Stimulated activated CD4-positive, alpha-beta T cell treated with anti-CD3 and anti-CD28 coated beads, Interleukin-12 subunit alpha, Interleukin-12 subunit beta, amount 100 ng/mL, for 4 hours (primary cell): ENCODE measurements around the gene DAPK1.
A peak's percentile ranks its signal among the peaks of the same experiment; 100 is the strongest.
"Not testable (repeated sequence)": the region's sequence is repeated elsewhere in the genome, so short reads cannot be mapped to it uniquely, and the experiment has no call there.

ENCODE experiments used
- DNase-seq: peaks from one replicate; pipeline ENCODE4 v3.0.0-alpha.2; 2020

Gene DAPK1

DNA sequence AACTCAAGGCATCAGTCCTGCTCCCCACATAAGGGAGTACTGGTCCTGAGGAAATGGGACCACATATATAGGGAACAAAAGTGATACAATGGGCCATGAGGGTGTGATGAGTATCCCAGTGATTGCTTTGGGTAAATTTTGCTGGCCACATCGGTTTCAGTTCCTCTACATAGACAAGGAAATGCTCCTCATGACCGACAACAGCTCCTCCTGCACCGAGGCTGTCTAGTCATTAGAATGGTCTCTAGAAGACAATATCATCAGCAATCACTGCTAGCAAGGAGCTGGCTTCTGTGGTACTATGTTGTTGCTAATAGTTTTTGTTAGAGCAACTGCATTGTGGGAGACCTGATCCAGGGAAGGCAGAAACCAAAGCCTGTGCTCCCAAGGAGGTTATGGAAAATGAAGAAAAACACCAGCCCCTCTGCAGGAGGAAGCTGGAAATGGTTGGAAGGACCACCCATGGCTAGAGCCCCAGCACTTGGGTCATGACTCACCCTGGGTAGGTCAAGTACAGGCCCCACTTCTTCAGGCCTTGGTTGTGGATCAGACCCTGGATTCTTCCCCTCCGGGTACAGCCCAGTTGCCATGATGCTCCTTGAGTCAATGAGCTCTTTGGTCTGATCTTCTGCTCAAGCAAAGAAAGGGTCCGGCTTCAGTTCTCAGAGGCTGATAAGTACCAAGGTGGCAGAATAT lies 224.9 kb downstream of the DAPK1 start:
- no peak for DNase-seq

- DNase-seq = no peak
Observed at GRCh38 chr9:87725356-87725899, 227.8 kb downstream of the DAPK1 start.

DNA sequence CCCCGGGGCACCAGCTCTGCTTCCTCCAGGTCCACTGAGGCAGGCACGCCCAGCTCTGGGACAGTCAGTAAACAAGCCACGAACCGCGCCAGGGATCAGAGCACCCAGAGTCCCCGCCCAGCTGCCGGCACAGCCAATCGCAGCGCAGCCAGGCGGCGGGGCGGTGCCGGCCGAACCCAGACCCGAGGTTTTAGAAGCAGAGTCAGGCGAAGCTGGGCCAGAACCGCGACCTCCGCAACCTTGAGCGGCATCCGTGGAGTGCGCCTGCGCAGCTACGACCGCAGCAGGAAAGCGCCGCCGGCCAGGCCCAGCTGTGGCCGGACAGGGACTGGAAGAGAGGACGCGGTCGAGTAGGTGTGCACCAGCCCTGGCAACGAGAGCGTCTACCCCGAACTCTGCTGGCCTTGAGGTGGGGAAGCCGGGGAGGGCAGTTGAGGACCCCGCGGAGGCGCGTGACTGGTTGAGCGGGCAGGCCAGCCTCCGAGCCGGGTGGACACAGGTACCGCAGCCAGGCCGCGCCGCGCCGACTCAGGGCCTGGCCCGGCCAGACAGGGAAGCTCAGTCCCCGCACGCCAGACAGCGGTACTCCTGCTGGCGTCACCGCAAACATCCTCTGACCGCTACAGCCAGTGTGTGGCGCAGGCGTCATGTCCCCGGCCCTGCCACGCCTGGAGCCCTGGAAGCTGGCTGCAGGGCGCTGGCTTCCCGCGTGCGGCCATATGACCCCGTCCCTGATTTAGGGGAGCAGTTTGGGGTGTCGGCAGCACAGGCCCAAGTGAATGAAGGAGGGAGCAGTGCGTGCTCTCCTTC lies 228.4 kb downstream of the DAPK1 start, which contains the start of gene CTSL:
Gene CTSL, plus strand, starts transcription at position 220 of the 810 bp plus-strand sequence. CDS start 1,485 bp downstream, outside the sequence.
- peak; percentile 62 for DNase-seq

DNA sequence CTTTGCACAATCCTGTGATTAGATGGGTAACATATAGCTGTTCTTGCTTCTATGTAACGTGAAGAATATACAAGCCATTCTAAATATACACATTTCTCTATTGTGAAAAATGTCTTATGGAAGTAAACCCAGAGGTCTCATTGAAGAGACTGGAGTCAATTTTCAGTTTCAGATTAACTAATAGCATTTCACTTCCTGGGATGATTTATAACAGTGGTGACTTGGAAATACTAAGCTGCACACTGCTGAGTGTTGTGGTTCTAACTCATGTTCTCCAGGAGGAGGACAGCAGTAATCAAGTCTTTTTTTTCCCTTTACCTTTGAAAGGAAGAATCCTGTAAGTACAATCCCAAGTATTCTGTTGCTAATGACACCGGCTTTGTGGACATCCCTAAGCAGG lies 231.6 kb downstream of the DAPK1 start:
- DNase-seq = no peak

GRCh38 chr9:87731321-87731720 lies 233.7 kb downstream of the DAPK1 start:
- DNase-seq = no peak

DNA sequence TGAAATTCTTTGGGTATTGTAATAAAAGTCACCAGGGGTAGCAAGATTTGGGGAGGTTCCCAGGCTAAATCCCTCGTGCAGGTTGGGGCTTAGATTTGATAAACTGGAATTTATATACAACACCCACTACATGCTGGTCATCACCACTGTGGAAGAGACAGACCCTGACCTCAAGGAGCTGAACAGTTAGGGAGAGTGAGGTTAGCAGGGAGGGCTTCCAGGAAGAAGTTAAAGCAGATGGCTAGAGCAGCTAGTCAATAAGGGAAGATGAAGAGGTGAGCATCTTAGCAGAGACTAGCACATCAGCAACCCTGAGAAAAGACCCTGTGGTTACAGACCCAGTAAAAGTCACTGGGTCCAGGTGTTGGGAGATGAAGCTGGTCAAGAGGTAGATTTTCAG lies 234.7 kb downstream of the DAPK1 start:
- DNase-seq = no peak

DNA sequence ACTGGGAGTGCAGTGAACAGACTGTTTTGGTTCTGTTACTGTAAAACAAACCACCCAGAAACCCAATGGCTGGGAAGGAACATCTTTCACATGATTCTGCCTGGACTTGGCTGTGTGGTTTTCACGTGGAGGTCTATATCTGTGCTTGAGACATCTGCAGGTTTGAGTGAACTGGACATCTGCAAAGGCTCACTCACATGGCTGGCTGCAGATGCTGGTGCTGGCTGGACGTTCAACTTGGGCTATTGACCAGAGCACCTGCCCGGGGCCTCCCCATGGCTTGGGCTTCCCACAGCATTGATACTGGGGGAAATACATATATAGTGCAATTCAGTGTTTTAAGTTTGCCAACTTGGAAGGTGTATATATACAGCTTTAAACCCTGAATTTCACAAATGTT lies 235.1 kb downstream of the DAPK1 start:
- DNase-seq = no peak

GRCh38 chr9:87733273-87734052 lies 235.8 kb downstream of the DAPK1 start:
- DNase-seq = no peak

DNA sequence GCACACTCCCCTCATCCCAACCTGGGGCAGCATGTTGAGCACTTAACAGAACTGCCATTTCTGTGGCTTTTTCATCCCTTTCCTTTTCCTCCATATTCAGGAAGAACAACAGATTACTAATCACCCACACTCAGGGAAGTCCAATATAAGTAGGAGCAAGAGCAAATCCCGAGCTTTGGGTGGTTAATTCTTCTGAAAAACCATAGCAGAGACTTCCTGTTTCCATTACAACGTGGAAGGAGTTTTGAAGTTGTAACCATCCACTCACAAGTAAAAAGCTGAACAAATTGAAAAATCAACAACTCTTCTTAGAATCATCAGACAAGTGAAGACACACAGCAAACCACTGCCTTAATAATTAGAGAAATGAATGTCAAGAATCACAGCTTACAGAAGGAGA lies 236.4 kb downstream of the DAPK1 start:
- no peak for DNase-seq

GRCh38 chr9:87739546-87739945 lies 241.9 kb downstream of the DAPK1 start:
- no peak for DNase-seq

DNA sequence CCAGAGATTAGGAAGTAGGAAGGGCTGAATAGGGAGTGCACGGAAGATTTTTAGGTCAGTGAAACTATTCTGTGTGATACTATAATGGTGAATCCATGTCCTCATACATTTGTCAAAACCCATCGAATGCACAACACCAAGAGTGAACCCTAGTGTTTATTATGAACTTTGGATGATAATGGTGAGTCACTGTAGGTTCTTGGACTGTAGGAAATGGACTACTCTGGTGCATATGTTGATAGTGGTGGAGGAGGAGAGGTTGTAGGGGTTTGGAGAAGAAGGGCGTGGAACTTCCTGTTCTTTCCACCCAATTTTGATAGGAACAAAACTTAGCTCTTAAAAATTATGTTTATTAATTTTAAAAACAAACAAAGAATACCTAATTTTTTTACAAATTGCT lies 242.5 kb downstream of the DAPK1 start:
- no peak for DNase-seq

DNA sequence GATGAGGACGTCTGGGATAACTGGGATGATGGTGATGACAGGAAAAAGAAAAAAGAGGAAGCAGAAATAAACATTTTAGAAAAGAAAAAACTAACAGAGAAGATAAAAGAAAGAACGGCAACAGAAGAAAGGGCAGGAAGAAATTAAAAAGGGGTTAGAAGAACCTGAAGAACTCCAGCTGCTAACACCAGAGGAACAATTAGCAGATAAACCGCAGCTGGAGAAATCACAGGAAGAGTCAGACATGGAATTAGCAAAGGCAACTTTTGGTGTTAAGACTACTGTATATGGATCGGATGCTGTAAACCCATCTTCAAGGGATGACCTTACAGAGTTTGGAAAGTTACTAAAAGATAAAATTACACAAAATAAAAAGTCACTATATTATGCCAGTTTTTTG lies 243.7 kb downstream of the DAPK1 start:
- DNase-seq = no peak

DNA sequence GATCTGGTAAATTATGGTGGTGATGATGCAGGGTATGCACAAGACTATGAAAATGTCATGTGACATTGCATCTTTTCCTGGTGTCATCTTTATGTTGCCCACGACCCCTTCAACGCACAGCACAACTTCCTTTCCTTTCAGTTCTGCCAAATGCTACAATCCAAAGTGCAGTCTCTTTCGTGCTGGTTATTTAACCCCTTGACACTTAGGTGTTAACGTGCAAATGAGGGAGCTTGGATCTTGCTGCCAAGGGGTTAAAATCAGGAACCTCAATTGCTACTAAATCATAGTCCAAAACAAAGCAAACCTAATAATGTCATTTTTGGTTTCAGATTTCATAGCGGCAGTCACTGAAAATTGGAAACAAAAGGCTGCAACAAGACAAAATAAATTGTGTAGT lies 244.2 kb downstream of the DAPK1 start:
- DNase-seq = no peak

GRCh38 chr9:87742813-87743428 lies 245.3 kb downstream of the DAPK1 start:
- no peak for DNase-seq

GRCh38 chr9:87744247-87744646 lies 246.6 kb downstream of the DAPK1 start:
- DNase-seq = not testable (repeated sequence)

GRCh38 chr9:87746186-87746585 lies 248.5 kb downstream of the DAPK1 start:
- DNase-seq = no peak

DNA sequence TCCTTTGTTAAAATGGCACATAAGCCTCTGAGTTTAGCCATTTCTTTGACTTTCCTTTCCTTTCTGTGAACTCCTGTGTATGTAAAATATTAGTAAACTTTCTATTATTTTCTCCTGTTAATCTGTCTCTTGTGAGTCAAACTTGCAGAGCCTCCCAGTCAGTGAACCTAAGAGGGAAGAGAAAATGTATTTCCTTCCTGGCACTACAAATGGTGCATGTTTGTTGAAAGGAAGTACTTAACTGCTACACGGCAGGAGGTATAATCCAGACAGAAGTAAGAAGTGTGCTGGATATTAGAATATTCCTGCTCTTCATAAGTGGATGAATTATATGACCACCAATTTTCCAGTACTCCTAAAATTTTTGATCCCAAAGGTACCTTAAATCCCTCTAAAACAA lies 251.2 kb downstream of the DAPK1 start:
- no peak for DNase-seq

DNA sequence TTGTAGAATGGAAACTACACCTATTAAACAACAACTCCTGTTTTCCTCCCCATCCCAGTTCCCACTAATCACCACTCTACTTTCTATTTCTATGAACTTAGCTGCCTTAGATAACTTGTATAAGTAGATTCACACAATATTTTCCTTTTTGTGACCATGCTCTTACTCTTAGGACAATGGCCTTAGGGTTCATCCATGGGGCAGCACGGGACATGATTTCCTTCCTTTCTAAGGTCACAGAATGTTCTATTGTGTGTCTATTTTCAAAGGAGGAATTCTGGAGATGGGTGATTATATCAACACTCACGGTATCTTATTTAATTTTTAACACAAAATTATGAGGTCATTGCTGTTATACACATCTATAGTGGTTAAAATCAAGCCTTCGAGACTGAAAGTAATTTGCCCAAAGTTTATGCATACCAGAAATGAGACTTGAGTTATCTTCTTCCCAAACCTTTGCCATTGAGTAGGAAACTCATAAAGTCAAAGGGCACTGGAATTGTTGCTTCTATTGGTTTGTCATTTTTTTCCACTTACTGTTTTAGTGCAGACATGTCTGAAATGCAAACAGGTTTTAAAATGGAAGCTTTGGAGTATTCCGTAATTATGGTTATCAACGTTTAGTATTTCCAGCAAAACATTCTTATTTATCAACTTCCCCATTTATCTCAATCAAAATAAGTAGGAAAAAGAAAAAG lies 251.8 kb downstream of the DAPK1 start:
- DNase-seq = no peak

GRCh38 chr9:87750726-87751125 lies 253.1 kb downstream of the DAPK1 start:
- no peak for DNase-seq

- no peak for DNase-seq
Observed at GRCh38 chr9:87751423-87751822, 253.8 kb downstream of the DAPK1 start.

DNA sequence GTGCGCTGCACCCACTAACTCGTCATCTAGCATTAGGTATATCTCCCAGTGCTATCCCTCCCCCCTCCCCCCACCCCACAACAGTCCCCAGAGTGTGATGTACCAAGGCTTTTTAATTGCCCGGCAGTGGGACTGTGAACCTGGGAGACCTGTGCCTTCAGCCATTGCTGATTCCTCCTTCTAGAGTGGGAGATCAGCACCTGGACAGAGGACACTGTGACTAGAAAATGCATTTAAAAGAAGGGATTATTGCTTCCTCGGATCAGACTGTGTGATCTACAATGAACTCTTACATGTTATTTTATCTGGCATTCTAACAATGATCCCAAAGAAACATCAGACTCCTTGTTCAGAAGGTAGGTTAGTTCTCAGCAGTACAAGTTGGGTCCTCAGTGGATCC lies 254.2 kb downstream of the DAPK1 start:
- no peak for DNase-seq

- no peak for DNase-seq
Observed at GRCh38 chr9:87753313-87753712, 255.6 kb downstream of the DAPK1 start.
